Measurements from ENCODE around the gene BICRA. TPM values are rescaled to one million over a fixed set of nuclear protein-coding genes. Genes with fewer than 3 reads are reported as not detected.
"Not testable (repeated sequence)": the region's sequence is repeated elsewhere in the genome, so short reads cannot be mapped to it uniquely, and the experiment has no call there.

The BICRA gene
- 12.2 and 12.9 TPM in 2 replicates for total RNA-seq

DNA sequence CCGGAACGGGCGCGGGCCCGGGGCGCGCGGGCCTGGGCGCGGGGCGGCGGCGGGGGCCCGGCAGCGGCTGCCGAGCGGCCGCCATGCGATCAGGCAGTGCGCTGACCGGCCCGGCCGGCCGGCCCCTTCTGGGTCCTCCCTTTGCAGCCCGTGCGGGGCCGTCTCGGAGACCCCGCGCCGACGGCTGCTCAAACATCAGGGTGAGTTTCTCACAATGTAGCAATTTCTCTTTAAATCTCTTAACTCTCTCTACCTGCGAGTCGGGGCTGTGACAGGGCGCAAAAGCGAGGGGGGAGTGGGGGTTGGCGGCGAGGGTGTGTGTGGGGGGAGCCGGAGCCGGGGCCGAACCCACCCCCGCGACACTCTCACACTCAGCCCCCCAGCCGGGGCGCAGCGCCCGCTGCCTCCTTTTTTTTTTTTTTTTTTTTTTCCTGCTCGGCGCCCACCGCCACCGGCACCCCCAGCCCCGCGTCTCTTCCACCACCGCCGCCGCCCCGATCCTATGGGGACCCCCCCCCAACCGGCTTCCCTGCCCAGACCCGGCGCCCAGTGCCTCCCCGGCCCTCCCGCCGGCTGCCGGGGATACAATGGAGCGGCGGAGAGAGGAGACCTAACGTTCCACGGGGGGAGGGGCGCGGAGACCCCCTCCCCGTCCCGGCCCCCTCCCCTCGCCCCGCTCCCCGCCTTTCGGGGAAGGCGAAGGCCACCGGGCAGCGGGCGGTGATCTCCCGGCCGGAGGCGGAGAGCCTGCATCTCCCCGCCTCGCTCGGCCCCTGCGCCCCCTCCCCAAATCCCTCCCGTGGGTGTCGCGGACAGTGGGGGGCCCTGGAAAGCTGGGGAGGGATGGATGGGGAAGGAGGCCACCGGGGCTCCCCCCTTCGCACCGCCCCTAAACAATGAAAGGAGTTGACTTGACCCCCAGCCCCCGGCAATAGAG is at the start of gene BICRA:
BICRA (plus strand) TSS at position 166 of the 937 bp plus-strand sequence. CDS start 64,441 bp downstream, outside the sequence.
- DNase-seq, result peak; percentile 85

DNA sequence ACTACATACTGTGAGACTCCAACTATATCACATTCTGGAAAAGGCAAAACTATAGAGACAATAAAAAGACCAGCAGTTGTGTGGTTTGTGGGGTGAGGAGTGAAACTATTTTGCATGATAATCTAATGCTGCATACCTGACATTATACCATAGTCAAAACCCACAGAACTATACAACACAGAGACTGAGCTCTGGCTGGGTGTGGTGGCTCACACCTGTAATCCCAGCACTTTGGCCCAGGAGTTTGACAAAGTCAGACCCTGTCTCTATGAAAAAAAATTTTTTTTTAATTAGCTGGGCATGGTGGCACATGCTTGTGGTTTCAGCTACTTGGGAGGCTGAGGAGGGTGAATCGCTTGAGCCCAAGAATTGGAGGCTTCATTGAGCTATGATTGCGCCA is 47.9 kb upstream of the BICRA start:
- no peak for DNase-seq

DNA sequence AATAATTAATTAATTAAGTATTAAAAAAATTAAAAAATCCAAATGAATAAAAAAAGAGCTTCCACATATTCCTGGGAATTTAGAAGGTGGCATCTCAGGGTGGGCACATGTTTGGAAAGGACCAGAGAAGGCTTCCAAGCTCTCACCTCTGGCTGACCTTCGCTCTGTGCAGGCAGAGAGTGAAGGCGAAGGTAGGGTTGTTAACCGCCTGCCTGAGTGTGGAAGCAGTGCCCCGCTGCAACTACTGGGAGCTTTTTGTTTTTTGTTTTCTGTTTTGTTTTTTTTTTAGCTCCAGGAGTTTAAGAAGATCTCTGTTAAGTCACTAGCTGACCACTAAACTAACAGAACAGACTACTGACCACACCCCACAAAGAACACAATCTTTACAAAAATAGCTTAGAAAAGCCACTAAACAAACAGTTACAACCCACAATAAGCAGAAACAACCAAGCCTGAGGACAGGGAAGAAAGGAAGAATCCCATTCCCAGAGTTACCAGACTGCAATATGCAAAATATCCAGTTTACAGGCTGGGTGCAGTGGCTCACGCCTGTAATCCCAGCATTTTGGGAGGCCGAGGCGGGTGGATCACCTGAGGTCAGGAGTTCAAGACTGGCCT is 47.4 kb upstream of the BICRA start:
- no peak for DNase-seq

DNA sequence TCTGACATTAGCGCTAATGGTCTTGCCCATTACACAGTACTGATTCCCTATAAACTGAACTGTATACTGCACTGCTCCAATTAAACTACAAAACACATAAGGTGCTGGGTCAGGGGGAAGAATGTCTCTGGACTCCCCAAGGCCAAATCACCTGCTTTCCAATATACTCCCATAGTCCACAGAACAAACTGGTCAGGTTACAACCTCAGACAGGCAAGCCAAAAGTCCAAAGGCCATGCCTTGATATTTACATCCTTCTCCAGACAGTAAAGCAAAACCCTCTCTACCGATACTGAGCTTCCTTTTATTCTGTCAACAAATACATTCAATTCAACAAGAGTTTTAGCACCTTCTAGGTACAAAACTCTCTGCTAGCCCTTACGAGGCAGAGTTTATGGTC is 44.9 kb upstream of the BICRA start:
- DNase-seq, result no peak

DNA sequence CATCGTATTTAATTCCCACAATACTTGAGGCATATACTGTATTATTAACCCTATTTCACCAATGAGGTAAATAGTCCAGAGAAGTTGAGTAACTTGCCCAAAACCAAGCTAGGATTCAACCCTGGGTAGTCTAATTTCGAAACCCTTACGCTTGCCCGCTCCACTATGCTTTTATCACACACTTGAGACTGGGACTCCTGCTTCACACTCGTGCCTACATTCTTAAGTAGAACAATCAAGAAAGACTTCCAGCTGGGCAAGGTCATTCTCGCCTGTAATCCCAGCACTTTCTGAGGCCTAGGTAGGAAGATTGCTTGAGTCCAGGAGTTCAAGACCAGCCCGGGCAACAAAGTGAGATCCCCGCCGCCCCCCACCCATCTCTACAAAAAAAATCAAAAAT is 39.6 kb upstream of the BICRA start:
- DNase-seq, result no peak

DNA sequence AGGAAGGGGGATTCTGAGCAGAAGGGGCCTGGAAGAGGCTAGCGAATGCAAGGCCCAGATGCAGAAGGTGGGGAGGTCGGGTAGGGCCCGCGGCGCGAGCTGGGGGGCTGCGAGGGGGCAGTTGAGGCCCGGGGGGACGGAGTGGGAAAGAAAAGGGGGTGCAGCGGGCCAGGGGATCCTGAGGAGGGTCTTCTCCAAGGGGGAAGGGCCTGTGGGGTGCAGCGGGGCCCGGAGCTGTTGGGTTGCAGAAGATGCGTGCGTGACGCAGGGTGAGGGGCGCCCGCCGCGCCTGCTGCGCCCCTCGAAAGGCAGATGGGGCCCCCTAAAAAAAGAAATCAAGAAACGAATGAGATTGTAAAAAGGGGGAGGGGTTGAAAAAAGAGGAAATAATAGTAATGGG is 36.3 kb upstream of the BICRA start:
- DNase-seq, result no peak

DNA sequence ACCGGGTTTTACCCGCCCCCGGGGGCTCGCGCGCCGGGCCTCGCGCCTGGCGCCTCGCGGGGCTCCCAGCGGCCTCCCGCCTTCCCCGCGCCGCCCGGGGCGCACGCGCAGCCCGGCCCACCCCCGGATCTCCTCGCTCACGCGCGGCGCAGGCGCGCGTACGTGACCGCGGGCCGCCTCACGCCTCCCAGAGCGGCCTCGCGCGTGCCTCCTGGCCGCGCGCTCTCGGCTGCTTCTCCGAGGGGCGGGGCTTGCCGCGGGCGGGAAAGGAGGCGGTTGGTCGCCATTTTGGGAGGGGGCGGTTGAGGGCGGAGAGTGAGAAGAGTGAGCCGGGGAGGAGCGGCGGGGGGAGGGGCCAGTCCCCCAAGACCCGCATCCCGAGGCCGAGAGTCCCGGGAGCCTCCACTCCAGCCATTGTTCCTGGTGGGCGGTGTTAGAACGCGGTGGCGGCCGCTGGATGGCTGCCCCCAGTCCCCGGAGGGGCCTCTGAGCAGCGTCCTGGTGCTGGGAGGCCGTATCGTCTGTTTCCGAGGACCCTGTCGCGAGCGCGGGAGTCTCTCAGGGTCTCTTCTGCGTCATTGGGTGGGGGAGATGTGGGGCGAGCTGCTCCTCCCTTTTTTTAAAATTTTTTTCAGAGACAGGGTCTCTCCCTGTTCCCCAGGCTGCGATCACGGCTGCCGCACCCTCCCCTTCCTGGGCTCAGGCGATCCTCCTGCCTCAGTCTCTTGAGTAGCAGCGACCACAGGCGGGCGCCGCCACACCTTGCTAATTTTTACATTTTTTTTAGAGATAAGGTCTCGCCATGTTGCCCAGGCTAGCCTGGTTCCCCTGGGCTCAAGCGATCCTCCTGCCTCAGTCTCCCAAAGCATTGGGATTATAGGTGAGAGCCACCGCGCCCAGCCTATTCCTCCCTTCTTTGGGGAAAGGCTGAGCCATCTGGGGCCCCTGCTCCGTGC is 35.6 kb upstream of the BICRA start, which contains the start of gene ZNF541:
ZNF541 (minus strand) TSS at position 78 of the 956 bp plus-strand sequence. CDS start 17,292 bp downstream, outside the sequence.
- peak; percentile 65 for DNase-seq

DNA sequence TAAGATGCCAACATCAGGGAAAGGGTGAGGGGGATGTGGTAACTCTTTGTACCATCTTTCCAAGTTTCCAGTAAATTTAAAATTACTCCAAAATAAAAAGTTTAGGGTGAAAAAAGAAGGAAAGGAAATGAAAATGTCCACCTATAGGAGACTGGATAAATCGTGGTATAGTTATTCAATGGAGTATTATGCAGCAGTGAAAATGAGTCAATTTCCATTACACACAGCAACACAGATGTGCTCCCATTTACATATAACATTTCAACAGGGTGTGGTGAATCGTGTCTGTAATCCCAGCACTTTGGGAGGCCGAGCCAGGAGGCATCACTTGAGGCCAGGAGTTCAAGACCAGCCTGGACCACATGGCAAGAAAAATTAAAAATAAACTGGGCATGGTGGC is 28.5 kb upstream of the BICRA start:
- DNase-seq, result no peak

DNA sequence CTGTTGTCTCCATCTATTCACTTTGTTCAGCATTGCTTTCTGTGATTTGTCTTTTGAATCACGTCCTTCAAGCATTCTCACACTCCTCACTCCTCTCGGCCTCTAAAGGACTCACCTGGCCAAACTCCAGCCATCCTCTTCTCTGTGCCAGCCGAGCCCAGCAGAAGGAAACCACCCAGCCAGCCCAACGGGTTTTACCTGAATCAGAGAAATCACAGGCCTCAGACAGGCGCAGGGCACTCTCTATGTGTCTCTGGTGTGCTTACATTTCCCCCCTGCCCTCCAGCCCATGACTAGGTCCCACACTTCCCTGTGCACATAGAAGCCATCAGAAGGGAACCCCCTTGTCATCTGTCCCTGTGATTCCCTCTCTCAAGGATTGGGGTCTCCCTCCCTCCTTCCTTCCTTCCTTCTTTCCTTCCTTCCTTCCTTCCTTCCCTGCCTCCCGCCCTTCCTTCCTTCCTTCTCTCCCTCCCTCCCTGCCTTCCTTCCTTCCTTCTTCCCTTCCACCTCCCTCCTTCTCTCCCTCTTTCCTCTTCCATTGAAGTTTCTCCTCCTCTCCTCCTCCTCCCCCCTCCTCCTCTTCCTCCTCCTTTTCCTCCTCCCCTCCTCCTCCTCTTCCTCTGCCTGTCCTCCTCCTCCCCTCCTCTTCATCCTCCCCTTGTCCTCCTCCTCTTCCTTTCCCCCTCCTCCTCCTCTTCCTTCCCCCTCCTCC is 27.2 kb upstream of the BICRA start:
- DNase-seq, result no peak

DNA sequence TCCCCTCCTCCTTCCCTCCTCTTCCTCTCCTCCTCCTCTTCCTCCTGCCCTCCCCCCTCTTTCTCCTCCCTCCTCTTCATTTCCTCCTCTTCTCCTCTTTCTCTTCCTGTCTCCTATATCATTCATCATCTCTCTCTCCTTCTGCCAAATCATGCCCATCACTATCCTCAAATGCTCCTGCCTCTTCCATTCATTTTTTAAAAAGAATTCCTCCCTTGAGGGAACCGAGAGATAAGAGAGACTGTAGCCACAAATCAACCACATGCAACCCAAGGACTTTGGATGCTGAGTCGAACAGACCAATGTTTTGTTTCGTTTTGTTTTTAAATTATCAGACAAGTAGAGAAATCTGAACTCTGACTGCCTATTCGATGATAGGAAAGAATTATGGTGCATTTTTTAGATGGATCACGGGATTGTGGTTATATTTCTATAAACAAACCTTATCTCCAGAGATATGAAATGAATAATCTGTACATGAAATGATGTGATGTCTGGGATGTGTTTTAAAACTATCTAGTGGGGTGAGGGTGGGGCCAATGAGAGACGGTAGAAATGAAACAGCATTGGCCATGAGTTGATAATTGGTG is 26.5 kb upstream of the BICRA start:
- DNase-seq, result no peak

DNA sequence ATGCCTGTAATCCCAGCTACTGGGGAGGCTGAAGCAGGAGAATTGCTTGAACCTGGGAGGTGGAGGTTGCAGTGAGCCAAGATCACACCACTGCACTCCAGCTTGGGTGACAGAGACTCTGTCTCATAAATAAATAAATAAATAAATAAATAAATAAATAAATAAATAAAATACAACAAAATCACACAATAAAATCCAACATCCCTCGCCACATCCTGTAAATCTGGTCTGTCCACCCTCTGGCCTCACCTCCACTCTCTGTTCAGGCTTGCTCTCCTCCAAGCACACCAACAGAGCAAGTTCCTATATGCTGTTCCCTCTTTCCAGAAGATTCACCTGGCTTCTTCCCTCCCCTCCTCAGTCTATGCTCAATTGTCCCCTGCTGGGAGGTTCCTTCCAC is 25.8 kb upstream of the BICRA start:
- DNase-seq, result not testable (repeated sequence)

DNA sequence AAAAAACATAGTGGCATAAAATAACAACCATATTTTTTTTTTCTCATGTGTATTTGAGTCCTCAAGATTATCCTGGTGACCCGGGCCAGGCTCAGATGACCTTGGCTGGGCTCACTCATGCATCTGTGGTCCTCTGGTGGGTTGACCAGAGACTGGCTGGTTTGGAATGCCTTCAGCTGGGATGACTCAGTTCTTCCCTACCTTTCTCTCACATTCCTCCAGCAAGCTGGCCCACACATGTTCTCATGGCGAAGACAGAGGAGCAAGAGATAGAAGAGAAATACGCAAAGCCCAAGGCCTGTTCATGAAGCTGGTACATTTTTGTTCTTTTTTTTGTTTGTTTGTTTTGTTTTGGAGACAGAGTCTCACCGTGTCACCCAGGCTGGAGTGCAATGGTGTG is 21.6 kb upstream of the BICRA start:
- DNase-seq, result peak; percentile 4

DNA sequence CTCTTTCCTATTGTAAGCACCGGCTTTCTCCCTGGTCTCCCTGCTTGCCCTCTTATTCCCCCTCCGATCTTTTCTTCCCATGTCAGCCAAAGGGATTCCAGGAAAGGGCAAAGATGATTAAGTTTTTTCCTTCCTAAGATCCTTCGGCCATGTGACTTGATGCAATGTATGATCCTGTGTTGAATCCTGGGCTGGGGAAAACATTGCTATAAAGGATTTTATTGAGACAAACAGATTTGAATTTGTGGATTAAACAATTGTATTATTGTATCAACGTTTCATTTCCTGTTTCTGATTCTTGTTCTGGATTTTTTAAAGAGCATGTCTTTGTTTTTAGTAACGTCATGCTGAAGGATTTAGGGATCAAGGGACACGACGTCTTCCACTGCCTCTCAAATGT is 19.1 kb upstream of the BICRA start:
- peak; percentile 16 for DNase-seq

DNA sequence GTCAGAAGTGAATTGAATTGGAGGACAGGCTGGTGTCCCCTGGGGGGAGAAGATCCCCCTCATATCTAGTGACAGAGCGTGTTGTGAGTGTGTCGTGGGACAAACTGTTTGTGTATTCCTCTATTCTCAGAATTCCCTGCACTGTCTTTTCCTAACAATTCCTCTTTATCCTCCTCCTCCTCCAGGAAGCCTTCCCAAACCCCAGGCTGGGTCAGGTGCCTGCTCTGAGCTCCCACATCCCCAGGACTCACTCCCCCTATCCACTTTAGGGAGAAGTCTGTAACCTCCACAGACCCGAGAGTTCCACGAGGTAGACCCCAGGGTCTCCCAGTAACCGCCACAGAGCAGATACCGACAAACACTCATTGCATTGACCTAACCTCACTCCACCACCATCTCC is 15.1 kb upstream of the BICRA start:
- DNase-seq, result no peak

DNA sequence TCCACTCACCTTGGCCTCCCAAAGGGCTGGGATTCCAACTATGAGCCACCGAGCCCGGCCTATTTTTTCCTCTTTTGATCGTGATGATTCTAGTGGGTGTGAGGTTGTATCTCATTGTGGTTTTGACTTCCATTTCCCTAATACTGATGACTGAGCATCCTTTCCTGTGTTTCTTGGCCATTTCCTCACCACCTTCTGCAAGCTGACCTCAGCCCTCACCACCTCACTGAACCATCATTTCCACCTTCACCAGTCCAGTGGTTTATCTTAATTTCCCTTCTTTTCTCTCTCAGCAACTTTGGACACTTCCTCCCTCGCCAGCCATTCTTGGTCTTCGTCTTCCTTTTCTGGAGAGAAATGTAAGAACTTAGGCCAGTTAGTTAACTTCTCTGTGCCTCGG is 13.0 kb upstream of the BICRA start:
- DNase-seq, result peak; percentile 73

DNA sequence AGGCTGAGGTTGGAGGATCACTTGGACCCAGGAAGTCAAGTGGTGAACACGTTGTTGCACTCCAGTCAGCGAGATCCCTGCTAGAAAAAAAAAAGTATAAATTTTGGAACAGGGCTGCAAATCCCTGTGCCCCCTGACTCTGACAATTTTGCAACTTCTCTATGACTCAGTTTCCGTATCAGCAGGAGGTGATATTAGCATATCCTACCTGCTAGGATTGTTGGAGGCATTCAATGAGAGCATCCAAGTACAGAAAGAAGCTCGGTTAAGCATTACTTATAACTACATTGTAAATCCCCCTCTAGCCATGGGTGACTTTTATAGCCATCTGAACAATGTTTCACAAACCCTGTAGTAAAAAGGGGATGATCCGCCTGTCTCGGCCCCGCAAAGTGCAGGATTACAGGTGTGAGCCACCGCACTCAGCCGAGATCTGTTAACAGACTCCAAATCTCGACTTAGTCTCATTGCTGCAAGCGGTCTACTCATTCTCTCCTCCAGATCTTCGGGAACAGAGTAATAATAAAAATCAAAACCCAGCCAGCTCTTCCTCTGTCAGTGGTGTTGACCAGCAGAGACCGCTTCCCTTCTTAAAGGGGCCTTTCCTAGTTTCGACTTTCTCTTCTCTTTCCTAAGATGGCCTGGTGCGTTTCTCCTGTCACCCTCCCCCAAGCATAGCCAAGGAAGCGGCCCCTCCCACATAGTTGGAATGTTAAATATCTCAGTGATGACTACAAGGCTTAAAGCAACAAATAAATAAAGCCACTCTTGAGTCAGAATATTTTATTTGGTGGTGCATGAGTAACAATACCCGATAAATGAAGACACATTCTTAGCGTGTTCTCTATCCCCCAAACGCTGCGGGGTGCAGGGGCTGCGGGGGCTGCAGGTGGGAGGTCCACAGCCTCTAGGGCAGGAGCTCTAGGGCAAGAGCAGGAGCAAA is 10.3 kb upstream of the BICRA start:
- DNase-seq, result peak; percentile 80

DNA sequence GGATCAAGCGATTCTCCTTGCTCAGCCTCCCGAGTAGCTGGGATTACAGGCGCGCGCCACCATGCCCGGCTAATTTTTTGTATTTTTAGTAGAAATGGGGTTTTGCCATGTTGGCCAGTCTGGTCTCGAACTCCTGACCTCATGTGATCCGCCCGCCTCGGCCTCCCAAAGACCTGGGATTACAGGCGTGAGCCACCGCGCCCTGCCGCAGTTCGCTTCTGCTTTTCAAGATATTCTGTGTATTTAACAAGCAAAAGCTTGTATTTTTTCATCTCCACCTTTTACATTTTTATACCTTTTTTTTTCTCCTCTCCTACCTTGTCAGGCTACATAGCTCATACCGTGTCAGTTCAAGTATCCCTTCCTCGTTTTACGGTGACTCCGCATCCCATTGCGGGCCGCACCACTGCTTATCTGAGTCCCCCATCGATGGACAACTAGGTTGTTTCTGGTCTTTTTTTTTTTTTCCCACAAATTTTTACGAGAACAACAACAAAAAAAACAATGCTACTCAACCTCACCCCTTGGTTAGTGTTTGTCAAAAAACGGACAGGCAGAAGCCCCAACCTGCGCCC is 9.2 kb upstream of the BICRA start:
- DNase-seq, result not testable (repeated sequence)

DNA sequence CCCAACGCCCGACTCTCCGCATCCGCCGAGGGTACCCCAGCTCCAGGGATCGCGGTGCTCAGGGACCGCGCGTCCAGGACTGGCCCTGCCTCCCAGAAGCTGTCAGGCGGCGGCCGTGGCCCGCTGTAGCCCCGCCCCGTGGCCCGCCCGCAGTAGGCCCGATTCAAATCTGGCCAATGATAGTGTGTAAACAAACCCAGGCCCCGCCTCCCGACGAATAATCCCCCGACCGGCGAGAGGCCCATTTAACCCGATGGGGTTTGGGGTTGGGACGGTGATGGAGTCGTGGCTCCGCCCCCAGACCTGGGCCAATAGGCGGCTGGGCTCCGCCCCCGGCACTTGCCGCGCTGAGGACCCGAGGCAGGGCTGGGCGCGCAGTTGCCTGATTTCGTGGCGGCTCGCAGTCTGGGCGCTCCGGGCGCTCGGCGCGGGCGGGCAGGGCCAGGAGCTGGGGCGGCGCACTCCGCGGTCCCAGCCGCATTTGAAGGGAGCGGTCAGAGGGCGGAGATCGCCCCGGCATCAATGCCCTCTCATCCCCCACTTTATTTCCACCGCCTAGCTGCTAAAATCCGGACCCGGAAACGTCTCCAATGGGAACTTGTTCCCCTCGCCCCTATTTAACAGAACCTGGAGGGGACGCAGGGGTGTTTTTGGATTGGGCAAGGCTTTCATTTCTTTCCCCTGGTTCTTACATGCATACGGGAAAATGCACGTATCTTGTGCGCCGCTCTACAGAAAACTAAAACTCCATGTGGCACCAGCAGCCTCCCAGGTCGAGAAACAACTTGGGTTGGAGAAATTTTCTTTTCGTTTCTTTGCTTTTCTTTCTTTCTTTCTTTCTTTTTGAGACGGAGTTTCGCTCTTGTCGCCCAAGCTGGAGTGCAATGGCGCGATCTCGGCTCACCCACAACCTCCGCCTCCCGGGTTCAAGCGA is 8.4 kb upstream of the BICRA start:
- peak; percentile 99 for DNase-seq

Data from dermis blood vessel endothelial cell (primary cell).